Measurements from ENCODE around the gene RMDN3.

- TF ChIP-seq, protein P1, sequence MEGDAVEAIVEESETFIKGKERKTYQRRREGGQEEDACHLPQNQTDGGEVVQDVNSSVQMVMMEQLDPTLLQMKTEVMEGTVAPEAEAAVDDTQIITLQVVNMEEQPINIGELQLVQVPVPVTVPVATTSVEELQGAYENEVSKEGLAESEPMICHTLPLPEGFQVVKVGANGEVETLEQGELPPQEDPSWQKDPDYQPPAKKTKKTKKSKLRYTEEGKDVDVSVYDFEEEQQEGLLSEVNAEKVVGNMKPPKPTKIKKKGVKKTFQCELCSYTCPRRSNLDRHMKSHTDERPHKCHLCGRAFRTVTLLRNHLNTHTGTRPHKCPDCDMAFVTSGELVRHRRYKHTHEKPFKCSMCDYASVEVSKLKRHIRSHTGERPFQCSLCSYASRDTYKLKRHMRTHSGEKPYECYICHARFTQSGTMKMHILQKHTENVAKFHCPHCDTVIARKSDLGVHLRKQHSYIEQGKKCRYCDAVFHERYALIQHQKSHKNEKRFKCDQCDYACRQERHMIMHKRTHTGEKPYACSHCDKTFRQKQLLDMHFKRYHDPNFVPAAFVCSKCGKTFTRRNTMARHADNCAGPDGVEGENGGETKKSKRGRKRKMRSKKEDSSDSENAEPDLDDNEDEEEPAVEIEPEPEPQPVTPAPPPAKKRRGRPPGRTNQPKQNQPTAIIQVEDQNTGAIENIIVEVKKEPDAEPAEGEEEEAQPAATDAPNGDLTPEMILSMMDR (IDR thresholded peaks at IDR 0.05), result no peak
- no peak for TF ChIP-seq POLR2A (IDR thresholded peaks at IDR 0.05)
Measured at GRCh38 chr15:40743485-40743901, 11.6 kb downstream of the RMDN3 start.
